ENCODE measurements around the gene SLC30A2.

DNA sequence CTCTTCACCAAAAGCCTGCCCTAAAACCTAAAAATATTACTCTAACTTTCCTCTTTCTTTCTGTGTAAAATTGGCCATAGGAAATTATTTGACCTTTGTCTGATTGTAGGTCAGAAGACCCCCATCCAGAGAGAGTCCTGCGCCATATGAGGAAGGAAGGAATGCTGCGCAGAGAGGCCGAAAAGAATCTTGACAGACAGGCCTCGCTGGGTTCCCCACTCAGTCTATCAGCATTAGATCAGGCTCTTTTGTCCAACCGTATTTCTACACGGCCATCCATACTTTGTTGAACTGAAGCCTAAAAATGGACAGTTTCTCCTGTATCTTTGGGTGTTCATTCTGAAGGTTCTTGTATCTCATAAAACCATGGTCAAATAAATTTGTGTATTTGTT is 4.3 kb upstream of the SLC30A2 start:
- no peak for TF ChIP-seq CTCF (IDR thresholded peaks at IDR 0.05; ENCODE audit: low read depth, low read length)
- no peak for TF ChIP-seq EZH2phosphoT487 (IDR thresholded peaks at IDR 0.05; ENCODE audit: low read depth)

Data from OCI-LY3 (cell line).